GM12878 (cell line): ENCODE results near the gene PPP6R2.

Experiments used
- EP300 ChIP-seq, 2 experiments: fragments of 150-350 bp in 1 of 2; IDR thresholded peaks; 2 replicates each; pipeline ENCODE4 v1.6.1; 2011 to 2012; ENCODE audit warnings: low read depth in 2 of 2, low read length in 2 of 2, borderline replicate concordance in 1 of 2, improper control_type of control experiment in 1 of 2, inconsistent platforms in 1 of 2; ENCODE audit not compliant: control insufficient read depth in 1 of 2
- MTA3 ChIP-seq: IDR thresholded peaks from 2 replicates; pipeline ENCODE4 v1.6.1; 2012; ENCODE audit warnings: low read length, inconsistent platforms, borderline replicate concordance
- YY1 ChIP-seq: IDR thresholded peaks from 2 replicates; pipeline ENCODE4 v1.6.1; 2011; ENCODE audit warnings: low read depth, mild to moderate bottlenecking, low read length
- ZNF24 ChIP-seq: fragments of 450-650 bp; IDR thresholded peaks from 2 replicates; pipeline ENCODE4 v1.6.1; 2017; ENCODE audit warnings: antibody characterized with exemption, mild to moderate bottlenecking
- TF ChIP-seq, protein P1 (sequence below): fragments of 450-650 bp; IDR thresholded peaks from 2 replicates; pipeline ENCODE4 v1.6.1; 2018; ENCODE audit warnings: mild to moderate bottlenecking, low read depth, moderate library complexity; ENCODE audit not compliant: partially characterized antibody

DNA sequence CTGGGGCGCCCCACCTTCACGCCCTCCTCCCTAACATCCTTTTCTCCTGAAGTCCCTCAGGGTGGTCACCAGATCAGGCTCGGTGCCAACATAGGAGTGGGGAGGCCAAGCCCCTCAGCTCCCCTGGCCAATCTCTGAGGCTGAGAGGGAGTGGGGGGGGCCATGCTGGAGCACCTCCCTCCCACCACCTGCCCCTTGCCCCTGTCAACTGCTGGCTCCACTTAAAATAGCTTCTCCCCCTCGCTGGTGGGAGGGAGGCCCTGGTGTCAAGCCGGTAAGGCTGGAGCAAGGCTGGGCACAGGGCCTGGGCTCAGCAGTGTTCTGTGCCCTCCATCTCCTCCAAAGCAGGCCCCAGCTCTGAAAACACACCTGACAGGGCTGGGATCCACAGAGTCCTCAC lies 40.6 kb upstream of the PPP6R2 start:
- TF ChIP-seq YY1 (no peak), EP300 (IDR thresholded peaks at IDR 0.05; ENCODE audit: borderline replicate concordance in 1 of 2, control insufficient read depth in 1 of 2, low read depth in 2 of 2, low read length in 2 of 2) (no peak), MTA3 (no peak), ZNF24 (no peak)
- TF ChIP-seq, protein P1, sequence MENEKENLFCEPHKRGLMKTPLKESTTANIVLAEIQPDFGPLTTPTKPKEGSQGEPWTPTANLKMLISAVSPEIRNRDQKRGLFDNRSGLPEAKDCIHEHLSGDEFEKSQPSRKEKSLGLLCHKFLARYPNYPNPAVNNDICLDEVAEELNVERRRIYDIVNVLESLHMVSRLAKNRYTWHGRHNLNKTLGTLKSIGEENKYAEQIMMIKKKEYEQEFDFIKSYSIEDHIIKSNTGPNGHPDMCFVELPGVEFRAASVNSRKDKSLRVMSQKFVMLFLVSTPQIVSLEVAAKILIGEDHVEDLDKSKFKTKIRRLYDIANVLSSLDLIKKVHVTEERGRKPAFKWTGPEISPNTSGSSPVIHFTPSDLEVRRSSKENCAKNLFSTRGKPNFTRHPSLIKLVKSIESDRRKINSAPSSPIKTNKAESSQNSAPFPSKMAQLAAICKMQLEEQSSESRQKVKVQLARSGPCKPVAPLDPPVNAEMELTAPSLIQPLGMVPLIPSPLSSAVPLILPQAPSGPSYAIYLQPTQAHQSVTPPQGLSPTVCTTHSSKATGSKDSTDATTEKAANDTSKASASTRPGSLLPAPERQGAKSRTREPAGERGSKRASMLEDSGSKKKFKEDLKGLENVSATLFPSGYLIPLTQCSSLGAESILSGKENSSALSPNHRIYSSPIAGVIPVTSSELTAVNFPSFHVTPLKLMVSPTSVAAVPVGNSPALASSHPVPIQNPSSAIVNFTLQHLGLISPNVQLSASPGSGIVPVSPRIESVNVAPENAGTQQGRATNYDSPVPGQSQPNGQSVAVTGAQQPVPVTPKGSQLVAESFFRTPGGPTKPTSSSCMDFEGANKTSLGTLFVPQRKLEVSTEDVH, result no peak
